NCI-H146 treated with DMSO at 0.1 percent for 48 hours (cell line): ENCODE results near the gene KIFBP.
A peak's percentile ranks its signal among the peaks of the same experiment; 100 is the strongest.

Experiments
- DNase-seq: peaks from one replicate; lab custom pipeline; 2025; ENCODE audit not compliant: unreplicated experiment; lab: John Stamatoyannopoulos, UW

The KIFBP gene

GRCh38 chr10:69051303-69051702 is 62.7 kb downstream of the KIFBP start:
- no peak for DNase-seq

GRCh38 chr10:69051710-69052487 is 63.3 kb downstream of the KIFBP start:
- no peak for DNase-seq

GRCh38 chr10:69052736-69053135 is 64.1 kb downstream of the KIFBP start:
- DNase-seq, result no peak

- DNase-seq, result no peak
These were observed 66.6 kb downstream of the KIFBP start for GRCh38 chr10:69055241-69055640.

- no peak for DNase-seq
These were observed 67.5 kb downstream of the KIFBP start for GRCh38 chr10:69056129-69056528.

- no peak for DNase-seq
These were observed 68.1 kb downstream of the KIFBP start for GRCh38 chr10:69056536-69057260.

GRCh38 chr10:69057261-69057950 is 68.8 kb downstream of the KIFBP start:
- DNase-seq, result no peak

GRCh38 chr10:69057951-69058297 is 69.3 kb downstream of the KIFBP start:
- DNase-seq, result no peak

- no peak for DNase-seq
These were observed 71.7 kb downstream of the KIFBP start for GRCh38 chr10:69060127-69060798.

GRCh38 chr10:69061305-69062161 is 72.9 kb downstream of the KIFBP start:
- DNase-seq, result peak; percentile 22

GRCh38 chr10:69062901-69063300 is 74.3 kb downstream of the KIFBP start:
- no peak for DNase-seq

- DNase-seq, result no peak
These were observed 76.2 kb downstream of the KIFBP start for GRCh38 chr10:69064762-69065328.

GRCh38 chr10:69065406-69066361 is 77.1 kb downstream of the KIFBP start:
- no peak for DNase-seq
